GM23338 (cell line): ENCODE measurements around the gene ESPNL.

Source experiments
- EZH2 ChIP-seq: fragments of 200-600 bp; sonication (generic); IDR thresholded peaks from one replicate; pipeline ENCODE4 v1.8.0; 2017; ENCODE audit warnings: antibody characterized with exemption, mild to moderate bottlenecking, low read depth; ENCODE audit not compliant: unreplicated experiment
- EZH2phosphoT487 ChIP-seq: fragments of 200-600 bp; sonication (generic); IDR thresholded peaks from one replicate; pipeline ENCODE4 v1.8.1; 2018; ENCODE audit warnings: antibody characterized with exemption; ENCODE audit not compliant: unreplicated experiment
- JUNB ChIP-seq: IDR thresholded peaks from one replicate; pipeline ENCODE4 v1.6.1; 2016; ENCODE audit warnings: antibody characterized with exemption; ENCODE audit not compliant: unreplicated experiment
- POLR2AphosphoS5 ChIP-seq: IDR thresholded peaks from 2 replicates; pipeline ENCODE4 v1.6.1; 2016; ENCODE audit warnings: antibody characterized with exemption, low read depth
- TF ChIP-seq, protein P1 (sequence below), 2 experiments: fragments of 200-600 bp in 1 of 2; sonication (generic) in 1 of 2; conservative IDR thresholded peaks; 2 replicates each; pipeline versions ENCODE4 v1.5.1 to v1.6.1; 2016 to 2017; ENCODE audit warnings: antibody characterized with exemption in 2 of 2, low read depth in 2 of 2, mild to moderate bottlenecking in 2 of 2, moderate library complexity in 1 of 2

DNA sequence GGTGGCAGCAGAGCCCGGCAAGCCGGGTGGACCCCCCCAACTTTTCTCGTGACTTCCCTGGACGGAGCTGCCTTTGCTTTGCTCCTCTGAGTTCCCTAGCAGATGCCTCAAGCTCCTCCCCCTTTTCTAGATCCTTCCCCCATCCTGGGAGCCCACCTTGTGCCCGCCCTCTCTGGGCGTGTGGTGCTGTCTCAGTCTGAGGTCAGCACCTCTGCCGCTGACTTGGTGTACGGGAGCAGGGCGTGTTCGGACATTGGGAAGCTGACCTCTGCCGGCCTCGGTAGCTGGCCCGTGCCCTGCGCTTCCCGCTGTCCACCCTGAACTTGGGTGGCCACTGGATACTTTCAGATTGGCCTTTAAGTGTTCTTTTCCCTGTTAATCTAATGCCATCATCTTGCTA is 19.6 kb upstream of the ESPNL start:
- TF ChIP-seq, protein P1, sequence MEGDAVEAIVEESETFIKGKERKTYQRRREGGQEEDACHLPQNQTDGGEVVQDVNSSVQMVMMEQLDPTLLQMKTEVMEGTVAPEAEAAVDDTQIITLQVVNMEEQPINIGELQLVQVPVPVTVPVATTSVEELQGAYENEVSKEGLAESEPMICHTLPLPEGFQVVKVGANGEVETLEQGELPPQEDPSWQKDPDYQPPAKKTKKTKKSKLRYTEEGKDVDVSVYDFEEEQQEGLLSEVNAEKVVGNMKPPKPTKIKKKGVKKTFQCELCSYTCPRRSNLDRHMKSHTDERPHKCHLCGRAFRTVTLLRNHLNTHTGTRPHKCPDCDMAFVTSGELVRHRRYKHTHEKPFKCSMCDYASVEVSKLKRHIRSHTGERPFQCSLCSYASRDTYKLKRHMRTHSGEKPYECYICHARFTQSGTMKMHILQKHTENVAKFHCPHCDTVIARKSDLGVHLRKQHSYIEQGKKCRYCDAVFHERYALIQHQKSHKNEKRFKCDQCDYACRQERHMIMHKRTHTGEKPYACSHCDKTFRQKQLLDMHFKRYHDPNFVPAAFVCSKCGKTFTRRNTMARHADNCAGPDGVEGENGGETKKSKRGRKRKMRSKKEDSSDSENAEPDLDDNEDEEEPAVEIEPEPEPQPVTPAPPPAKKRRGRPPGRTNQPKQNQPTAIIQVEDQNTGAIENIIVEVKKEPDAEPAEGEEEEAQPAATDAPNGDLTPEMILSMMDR (conservative IDR thresholded peaks at IDR 0.05; ENCODE audit: low read depth in 2 of 2) = no peak
- TF ChIP-seq EZH2 (no peak), EZH2phosphoT487 (no peak), JUNB (no peak), POLR2AphosphoS5 (no peak)
